CD4-positive, alpha-beta memory T cell (primary cell): Measurements from ENCODE around the gene SAMD14. TPM values are rescaled to one million over a fixed set of nuclear protein-coding genes. Genes with fewer than 3 reads are reported as not detected.
A peak's percentile ranks its signal among the peaks of the same experiment; 100 is the strongest.

Experiments
- CTCF ChIA-PET: fragments of 350-600 bp; sonication (Branson Sonifier 250); formaldehyde crosslinking; loops from one replicate; lab custom pipeline; 2021; ENCODE audit warnings: inconsistent platforms; ENCODE audit not compliant: partially characterized antibody; lab: Charles Lee
- POLR2A ChIA-PET: fragments of 350-600 bp; sonication (Branson Sonifier 250); formaldehyde crosslinking; loops from one replicate; lab custom pipeline; 2021; ENCODE audit not compliant: partially characterized antibody; lab: Charles Lee
- DNase-seq, 5 donors: peaks; one replicate each; pipeline versions ENCODE4 v3.0.0 to v3.0.0-alpha.2; 2020 to 2022; ENCODE audit warnings: mixed read lengths in 1 of 5
- H3K27ac ChIP-seq: one replicate; pipeline ENCODE4 v1.7.0; 2013; ENCODE audit warnings: low read depth, low read length
- H3K27me3 ChIP-seq: 2 replicates; pipeline ENCODE4 v1.7.0; 2013; ENCODE audit warnings: mild to moderate bottlenecking, low read length, moderate library complexity; ENCODE audit not compliant: insufficient read depth
- H3K36me3 ChIP-seq: 2 replicates; pipeline ENCODE4 v1.7.0; 2013; ENCODE audit warnings: mild to moderate bottlenecking, low read length, moderate library complexity; ENCODE audit not compliant: insufficient read depth
- H3K4me1 ChIP-seq: 2 replicates; pipeline ENCODE4 v1.7.0; 2013; ENCODE audit warnings: mild to moderate bottlenecking, low read length, moderate library complexity; ENCODE audit not compliant: insufficient read depth
- H3K4me3 ChIP-seq, 2 donors: one replicate each; pipeline ENCODE4 v1.7.0; 2013; ENCODE audit warnings: low read length in 2 of 2, mild to moderate bottlenecking in 1 of 2
- H3K9me3 ChIP-seq, 2 donors: one replicate each; pipeline ENCODE4 v1.7.0; 2013; ENCODE audit warnings: low read length in 2 of 2, control low read depth in 1 of 2; ENCODE audit not compliant: control insufficient read depth in 1 of 2
- H3K27ac Mint-ChIP-seq, 7 donors: one replicate each; pipeline ENCODE4 v1.8.0; 2020 to 2021; ENCODE audit warnings: mixed read lengths in 7 of 7, mild to moderate bottlenecking in 6 of 7, inconsistent platforms in 3 of 7, moderate library complexity in 3 of 7
- H3K27me3 Mint-ChIP-seq, 2 donors: one replicate each; pipeline ENCODE4 v1.8.0; 2020 to 2021; ENCODE audit warnings: mixed read lengths in 2 of 2
- H3K36me3 Mint-ChIP-seq, 2 donors: one replicate each; pipeline ENCODE4 v1.8.0; 2020 to 2021; ENCODE audit warnings: mixed read lengths in 2 of 2, inconsistent platforms in 1 of 2, mild to moderate bottlenecking in 1 of 2
- H3K4me1 Mint-ChIP-seq, 4 donors: one replicate each; pipeline ENCODE4 v1.8.0; 2020 to 2021; ENCODE audit warnings: mixed read lengths in 4 of 4, mild to moderate bottlenecking in 1 of 4
- H3K4me3 Mint-ChIP-seq, 8 donors: one replicate each; pipeline ENCODE4 v1.8.0; 2020 to 2021; ENCODE audit warnings: mixed read lengths in 8 of 8, mild to moderate bottlenecking in 7 of 8, moderate library complexity in 6 of 8, inconsistent platforms in 3 of 8
- H3K9me3 Mint-ChIP-seq, 8 donors: one replicate each; pipeline ENCODE4 v1.8.0; 2020 to 2021; ENCODE audit warnings: mixed read lengths in 8 of 8, mild to moderate bottlenecking in 5 of 8, inconsistent platforms in 3 of 8, moderate library complexity in 1 of 8
- intact Hi-C: fragments of 100-400 bp; cut with micrococcal nuclease; formaldehyde crosslinking; loops from one replicate; pipeline ENCODE4 v1.15.1; 2023
- polyA plus RNA-seq, 2 donors: library from polyadenylated mRNA; unstranded; fragments of 300-500 nt; fragmentation: Illumina TruSeq; gene quantifications; one replicate each; pipeline ENCODE4 v1.2.3, GENCODE V29; 2021
- total RNA-seq, 2 experiments: library from RNA; stranded (reverse); gene quantifications; one replicate each; pipeline ENCODE4 v1.2.3, GENCODE V29; 2021

Gene SAMD14
- total and polyA plus RNA-seq, 4 experiments from 2014 or later, result 0.16 to 1.3 (median 0.72) TPM

DNA sequence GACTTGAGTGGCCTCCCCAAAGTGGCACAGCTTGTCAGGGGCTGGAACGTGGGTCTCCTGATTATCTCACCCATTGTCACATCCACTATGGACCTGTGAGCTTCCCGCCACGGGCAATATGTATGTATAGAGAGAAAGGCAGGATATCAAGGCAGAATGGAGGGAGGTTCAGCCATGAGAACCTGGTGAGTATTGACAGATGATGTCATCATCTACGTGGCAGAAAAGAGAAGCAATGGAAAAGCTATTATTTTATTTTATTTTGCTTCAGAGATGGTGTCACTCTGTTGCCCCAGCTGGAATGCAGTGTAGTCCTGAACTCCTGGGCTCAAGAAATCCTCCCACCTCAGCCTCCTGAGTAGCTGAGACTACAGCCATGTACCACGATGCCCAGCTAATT is 48.2 kb downstream of the SAMD14 start:
- peak overlapping the region in 2 of 7 donors; percentile 62 to 75 for H3K27ac Mint-ChIP-seq
- DNase-seq, result peak in 1 of 5 donors; percentile 3
- H3K36me3 Mint-ChIP-seq, result peaks cover 13 to 27% of the 10 kb centered on the region in 2 donors
- H3K27me3 ChIP-seq, result no peaks in the 10 kb centered on the region
- no peak overlapping the region for H3K4me3 ChIP-seq
- no peak overlapping the region for H3K4me3 Mint-ChIP-seq
- CTCF ChIA-PET, result interaction anchor here (0.8 to 1.7 kb wide), 5 partner anchors 12 to 84 kb away, joined by 3 to 5 read pairs (median 3); no protein-coding TSS in a partner anchor
- H3K9me3 Mint-ChIP-seq, result no peaks in the 10 kb centered on the region
- POLR2A ChIA-PET, result interaction anchor here (0.8 kb wide), 1 partner anchor 26 kb away, joined by 3 read pairs; the partner anchor contains the start of gene ITGA3
- intact Hi-C loops, result no loop called here
- H3K36me3 ChIP-seq, result peaks cover 10% of the 10 kb centered on the region
- H3K9me3 ChIP-seq, result no peaks in the 10 kb centered on the region
- no peak overlapping the region for H3K27ac ChIP-seq
- H3K4me1 ChIP-seq, result no peaks in the 10 kb centered on the region
- H3K4me1 Mint-ChIP-seq, result no peaks in the 10 kb centered on the region
- H3K27me3 Mint-ChIP-seq, result no peaks in the 10 kb centered on the region

- Histone ChIP-seq H3K27ac (no peak overlapping the region), H3K9me3 (no peaks in the 10 kb centered on the region), H3K4me3 (no peak overlapping the region), H3K36me3 (peaks cover 10% of the 10 kb centered on the region), H3K4me1 (no peaks in the 10 kb centered on the region), H3K27me3 (no peaks in the 10 kb centered on the region)
- H3K4me1 Mint-ChIP-seq, result no peaks in the 10 kb centered on the region
- DNase-seq, result no peak
- no peaks in the 10 kb centered on the region for H3K27me3 Mint-ChIP-seq
- ChIA-PET POLR2A (no interaction called here), CTCF (interaction anchor here (1.2 to 1.7 kb wide), 3 partner anchors 50 to 83 kb away, joined by 3 to 5 read pairs (median 5); no protein-coding TSS in a partner anchor)
- intact Hi-C loops, result no loop called here
- H3K4me3 Mint-ChIP-seq, result no peak overlapping the region
- H3K27ac Mint-ChIP-seq, result peak overlapping the region in 2 of 7 donors; percentile 31 to 78
- peaks cover 13 to 27% of the 10 kb centered on the region in 2 donors for H3K36me3 Mint-ChIP-seq
- H3K9me3 Mint-ChIP-seq, result no peaks in the 10 kb centered on the region
These were observed 49.1 kb downstream of the SAMD14 start for GRCh38 chr17:50080827-50081226.

- peaks cover 13 to 27% of the 10 kb centered on the region in 2 donors for H3K36me3 Mint-ChIP-seq
- Histone ChIP-seq H3K4me3 (no peak overlapping the region), H3K27me3 (no peaks in the 10 kb centered on the region), H3K9me3 (no peaks in the 10 kb centered on the region), H3K27ac (no peak overlapping the region), H3K4me1 (no peaks in the 10 kb centered on the region), H3K36me3 (peaks cover 10% of the 10 kb centered on the region)
- H3K27ac Mint-ChIP-seq, result no peak overlapping the region
- ChIA-PET CTCF (interaction anchor here (1.2 to 1.5 kb wide), 3 partner anchors 14 to 82 kb away, joined by 3 to 6 read pairs (median 5); no protein-coding TSS in a partner anchor), POLR2A (interaction anchor here (1.0 kb wide), 1 partner anchor 15 kb away, joined by 3 read pairs; the partner anchor contains the start of gene PDK2)
- H3K4me3 Mint-ChIP-seq, result no peak overlapping the region
- no peaks in the 10 kb centered on the region for H3K27me3 Mint-ChIP-seq
- intact Hi-C loops, result no loop called here
- no peak for DNase-seq
- no peaks in the 10 kb centered on the region for H3K4me1 Mint-ChIP-seq
- H3K9me3 Mint-ChIP-seq, result no peaks in the 10 kb centered on the region
These were observed 49.9 kb downstream of the SAMD14 start for GRCh38 chr17:50080096-50080480.

- H3K4me3 ChIP-seq, result no peak overlapping the region
- H3K36me3 ChIP-seq, result peaks cover 10% of the 10 kb centered on the region
- DNase-seq, result peak in 1 of 5 donors; percentile 29
- Mint-ChIP-seq H3K36me3 (peaks cover 17 to 30% of the 10 kb centered on the region in 2 donors), H3K27me3 (no peaks in the 10 kb centered on the region), H3K27ac (no peak overlapping the region), H3K4me1 (no peaks in the 10 kb centered on the region), H3K9me3 (no peaks in the 10 kb centered on the region), H3K4me3 (no peak overlapping the region)
- no peaks in the 10 kb centered on the region for H3K27me3 ChIP-seq
- intact Hi-C loops, result no loop called here
- POLR2A ChIA-PET, result interaction anchor here (1.0 to 1.7 kb wide), 3 partner anchors 8 to 17 kb away, joined by 3 read pairs; partner anchors contain the start of gene PDK2
- no peaks in the 10 kb centered on the region for H3K4me1 ChIP-seq
- H3K9me3 ChIP-seq, result no peaks in the 10 kb centered on the region
- H3K27ac ChIP-seq, result no peak overlapping the region
- CTCF ChIA-PET, result interaction anchor here (1.2 to 1.5 kb wide), 6 partner anchors 8 to 81 kb away, joined by 3 to 11 read pairs (median 4); partner anchors contain the start of gene ITGA3
These were observed 50.4 kb downstream of the SAMD14 start for GRCh38 chr17:50079334-50080095.

DNA sequence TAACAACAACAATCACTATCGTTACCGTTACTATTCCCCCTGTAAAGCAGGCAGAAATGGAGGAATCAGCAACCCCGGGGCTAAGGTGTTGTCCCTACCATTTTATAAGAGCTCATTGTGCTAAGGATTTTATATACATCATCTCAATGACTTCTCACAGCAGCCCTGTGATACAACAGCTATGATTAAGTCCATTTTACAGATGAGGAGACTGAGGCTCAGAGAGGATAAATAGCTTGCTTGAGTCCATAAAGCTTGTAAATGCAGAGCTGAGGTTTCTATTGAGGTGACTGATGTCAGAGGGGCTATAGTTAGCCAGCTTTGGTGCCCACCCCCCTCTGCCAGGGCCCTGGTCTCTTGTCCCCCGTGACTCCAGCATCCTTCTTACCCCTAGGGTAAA is 51.5 kb downstream of the SAMD14 start:
- POLR2A ChIA-PET, result interaction anchor here (1.4 to 1.7 kb wide), 2 partner anchors 9 to 18 kb away, joined by 3 read pairs; no protein-coding TSS in a partner anchor
- Mint-ChIP-seq H3K27me3 (no peaks in the 10 kb centered on the region), H3K36me3 (peaks cover 19 to 34% of the 10 kb centered on the region in 2 donors), H3K27ac (no peak overlapping the region), H3K4me3 (no peak overlapping the region), H3K4me1 (no peaks in the 10 kb centered on the region), H3K9me3 (no peaks in the 10 kb centered on the region)
- CTCF ChIA-PET, result interaction anchor here (1.3 to 2.2 kb wide), 4 partner anchors 9 to 51 kb away, joined by 3 to 11 read pairs (median 7); partner anchors contain the start of gene ITGA3
- no peak for DNase-seq
- no peaks in the 10 kb centered on the region for H3K27me3 ChIP-seq
- H3K9me3 ChIP-seq, result no peaks in the 10 kb centered on the region
- intact Hi-C loops, result no loop called here
- no peak overlapping the region for H3K4me3 ChIP-seq
- H3K36me3 ChIP-seq, result peaks cover 10% of the 10 kb centered on the region
- no peak overlapping the region for H3K27ac ChIP-seq
- no peaks in the 10 kb centered on the region for H3K4me1 ChIP-seq

DNA sequence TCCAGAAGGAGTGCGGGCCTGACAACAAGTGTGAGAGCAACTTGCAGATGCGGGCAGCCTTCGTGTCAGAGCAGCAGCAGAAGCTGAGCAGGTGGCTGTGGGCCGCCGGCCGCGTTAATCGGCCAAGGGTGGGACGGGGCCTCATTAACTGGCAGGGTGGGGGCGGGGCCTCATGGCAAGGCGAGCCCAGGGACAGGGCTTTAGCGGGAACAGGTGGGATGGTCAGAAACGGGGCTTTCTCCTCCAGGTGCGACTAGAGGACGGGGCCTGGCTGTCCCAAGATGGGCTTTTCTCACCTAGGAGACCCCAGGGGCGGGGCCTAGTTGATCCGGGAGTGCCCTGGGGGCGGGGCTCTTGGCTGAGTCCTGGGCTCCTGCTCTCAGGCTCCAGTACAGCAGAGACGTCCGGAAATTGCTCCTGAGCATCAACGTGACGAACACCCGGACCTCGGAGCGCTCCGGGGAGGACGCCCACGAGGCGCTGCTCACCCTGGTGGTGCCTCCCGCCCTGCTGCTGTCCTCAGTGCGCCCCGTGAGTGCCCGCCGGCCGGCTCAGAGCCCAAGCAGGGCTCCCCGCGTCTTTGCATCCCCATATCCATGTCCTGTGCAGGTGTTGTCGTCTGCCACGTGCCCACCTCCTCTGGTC is 53.2 kb downstream of the SAMD14 start:
- Mint-ChIP-seq H3K4me3 (no peak overlapping the region), H3K4me1 (no peaks in the 10 kb centered on the region), H3K27ac (no peak overlapping the region), H3K9me3 (no peaks in the 10 kb centered on the region), H3K36me3 (peaks cover 25 to 34% of the 10 kb centered on the region in 2 donors), H3K27me3 (no peaks in the 10 kb centered on the region)
- ChIA-PET CTCF (interaction anchor here (1.4 to 2.2 kb wide), 2 partner anchors 17 to 18 kb away, joined by 3 to 10 read pairs; no protein-coding TSS in a partner anchor), POLR2A (no interaction called here)
- Histone ChIP-seq H3K27ac (no peak overlapping the region), H3K9me3 (no peaks in the 10 kb centered on the region), H3K4me1 (no peaks in the 10 kb centered on the region), H3K27me3 (no peaks in the 10 kb centered on the region), H3K4me3 (no peak overlapping the region), H3K36me3 (peaks cover 10% of the 10 kb centered on the region)
- DNase-seq, result peak in 1 of 5 donors; percentile 35
- intact Hi-C loops, result no loop called here

- Histone ChIP-seq H3K4me3 (no peak overlapping the region), H3K27me3 (no peaks in the 10 kb centered on the region), H3K4me1 (no peaks in the 10 kb centered on the region), H3K27ac (no peak overlapping the region), H3K9me3 (no peaks in the 10 kb centered on the region), H3K36me3 (peaks cover 7% of the 10 kb centered on the region)
- ChIA-PET CTCF (interaction anchor here (1.0 to 1.4 kb wide), 2 partner anchors 18 to 79 kb away, joined by 3 read pairs; no protein-coding TSS in a partner anchor), POLR2A (no interaction called here)
- DNase-seq, result peak in 1 of 5 donors; percentile 27
- intact Hi-C loops, result no loop called here
- Mint-ChIP-seq H3K4me1 (no peaks in the 10 kb centered on the region), H3K9me3 (no peaks in the 10 kb centered on the region), H3K4me3 (no peak overlapping the region), H3K27ac (no peak overlapping the region), H3K27me3 (no peaks in the 10 kb centered on the region), H3K36me3 (peaks cover 25 to 37% of the 10 kb centered on the region in 2 donors)
These were observed 53.8 kb downstream of the SAMD14 start for GRCh38 chr17:50076221-50076590.
